Measurements from ENCODE around the gene SDF4. TPM values are rescaled to one million over a fixed set of nuclear protein-coding genes. Genes with fewer than 3 reads are reported as not detected.

SDF4 gene
- total and polyA plus RNA-seq, 2 experiments from 2014 or later: 45.0 to 62.6 TPM

DNA sequence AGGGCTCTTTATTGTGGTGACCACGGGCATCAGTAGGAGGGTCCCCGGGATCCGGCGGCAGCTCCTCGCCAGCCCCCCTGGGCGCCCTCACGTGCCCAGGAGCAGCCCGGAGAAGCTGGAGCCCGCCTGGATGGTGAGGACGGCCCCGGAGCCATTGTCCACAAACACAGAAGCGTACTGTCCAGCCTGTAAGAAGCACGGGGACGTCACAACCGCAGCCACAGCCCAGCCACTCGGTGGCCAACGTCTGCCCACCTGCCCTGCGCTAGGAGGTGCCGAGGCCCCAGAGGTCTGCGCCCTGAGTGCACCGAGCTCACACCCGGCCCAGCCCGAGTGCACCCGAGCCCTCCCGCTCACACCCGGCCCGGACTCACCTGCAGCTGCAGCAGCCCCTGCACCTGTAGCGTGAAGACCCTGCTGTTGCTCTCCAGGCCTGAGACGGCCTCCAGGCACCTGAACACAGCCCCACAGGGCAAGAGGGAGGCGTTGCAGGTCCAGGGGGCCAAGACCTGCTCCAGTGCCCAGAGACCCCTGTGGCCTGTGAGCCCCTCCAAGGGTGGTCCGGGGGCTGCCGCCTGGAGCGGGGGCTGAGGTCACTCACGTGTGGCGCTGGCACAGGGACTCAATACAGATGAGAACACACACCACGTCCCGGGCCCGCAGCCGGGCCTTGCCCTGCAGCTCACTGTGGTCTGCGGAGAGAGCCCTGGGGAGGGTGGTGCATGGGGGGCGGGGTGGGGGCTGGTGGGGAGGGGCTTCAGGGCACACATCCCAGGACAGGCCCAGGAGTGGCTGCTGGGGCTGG is 10.9 kb upstream of the SDF4 start:
- Histone ChIP-seq H3K27ac (ENCODE audit: low read depth) (no peak overlapping the region), H3K79me2 (replicated peaks; ENCODE audit: insufficient read depth) (no peaks in the 10 kb centered on the region), H3K36me3 (ENCODE audit: insufficient read depth) (no peaks in the 10 kb centered on the region), H3K9me2 (ENCODE audit: insufficient read depth) (no peaks in the 10 kb centered on the region), H2AFZ (no peak overlapping the region), H3F3A (replicated peaks; ENCODE audit: low read depth) (no peaks in the 10 kb centered on the region), H3K4me3 (no peak overlapping the region), H3K27me3 (ENCODE audit: insufficient read depth) (peaks cover 10% of the 10 kb centered on the region; the same call in 1 of the 2 replicates), H3K4me1 (ENCODE audit: insufficient read depth) (peaks cover 3% of the 10 kb centered on the region; the same call in 1 of the 2 replicates), H3K4me2 (no peak overlapping the region), H4K20me1 (replicated peaks; ENCODE audit: insufficient read depth) (no peaks in the 10 kb centered on the region)
- Mint-ChIP-seq H3K27me3 (ENCODE audit: insufficient read depth, low read depth, poor library complexity) (peaks cover 6% of the 10 kb centered on the region), H3K4me1 (no peaks in the 10 kb centered on the region), H3K4me3 (no peak overlapping the region), H3K9me3 (no peaks in the 10 kb centered on the region), H3K27ac (no peak overlapping the region), H3K36me3 (ENCODE audit: low read depth) (no peaks in the 10 kb centered on the region)
- ATAC-seq (no peak), DNase-seq (ENCODE audit: low spot score) (no peak)
- no peak for TF ChIP-seq CREB1 (CRISPR knock-in tag; IDR thresholded peaks at IDR 0.05; ENCODE audit: low read depth)
- no peak for TF ChIP-seq EZH2 (IDR thresholded peaks at IDR 0.05; ENCODE audit: low read depth, unreplicated experiment)
- TF ChIP-seq JUNB (IDR thresholded peaks at IDR 0.05; ENCODE audit: unreplicated experiment): no peak
- TF ChIP-seq, protein P1, sequence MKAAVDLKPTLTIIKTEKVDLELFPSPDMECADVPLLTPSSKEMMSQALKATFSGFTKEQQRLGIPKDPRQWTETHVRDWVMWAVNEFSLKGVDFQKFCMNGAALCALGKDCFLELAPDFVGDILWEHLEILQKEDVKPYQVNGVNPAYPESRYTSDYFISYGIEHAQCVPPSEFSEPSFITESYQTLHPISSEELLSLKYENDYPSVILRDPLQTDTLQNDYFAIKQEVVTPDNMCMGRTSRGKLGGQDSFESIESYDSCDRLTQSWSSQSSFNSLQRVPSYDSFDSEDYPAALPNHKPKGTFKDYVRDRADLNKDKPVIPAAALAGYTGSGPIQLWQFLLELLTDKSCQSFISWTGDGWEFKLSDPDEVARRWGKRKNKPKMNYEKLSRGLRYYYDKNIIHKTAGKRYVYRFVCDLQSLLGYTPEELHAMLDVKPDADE (IDR thresholded peaks at IDR 0.05): no peak
- TF ChIP-seq ZNF114 (CRISPR knock-in tag; IDR thresholded peaks at IDR 0.05): no peak
- no peak for TF ChIP-seq ZNF331 (CRISPR knock-in tag; IDR thresholded peaks at IDR 0.05; ENCODE audit: low read depth)
- no peak for TF ChIP-seq STAT1 (IDR thresholded peaks at IDR 0.05; ENCODE audit: unreplicated experiment)
- TF ChIP-seq, protein P2, sequence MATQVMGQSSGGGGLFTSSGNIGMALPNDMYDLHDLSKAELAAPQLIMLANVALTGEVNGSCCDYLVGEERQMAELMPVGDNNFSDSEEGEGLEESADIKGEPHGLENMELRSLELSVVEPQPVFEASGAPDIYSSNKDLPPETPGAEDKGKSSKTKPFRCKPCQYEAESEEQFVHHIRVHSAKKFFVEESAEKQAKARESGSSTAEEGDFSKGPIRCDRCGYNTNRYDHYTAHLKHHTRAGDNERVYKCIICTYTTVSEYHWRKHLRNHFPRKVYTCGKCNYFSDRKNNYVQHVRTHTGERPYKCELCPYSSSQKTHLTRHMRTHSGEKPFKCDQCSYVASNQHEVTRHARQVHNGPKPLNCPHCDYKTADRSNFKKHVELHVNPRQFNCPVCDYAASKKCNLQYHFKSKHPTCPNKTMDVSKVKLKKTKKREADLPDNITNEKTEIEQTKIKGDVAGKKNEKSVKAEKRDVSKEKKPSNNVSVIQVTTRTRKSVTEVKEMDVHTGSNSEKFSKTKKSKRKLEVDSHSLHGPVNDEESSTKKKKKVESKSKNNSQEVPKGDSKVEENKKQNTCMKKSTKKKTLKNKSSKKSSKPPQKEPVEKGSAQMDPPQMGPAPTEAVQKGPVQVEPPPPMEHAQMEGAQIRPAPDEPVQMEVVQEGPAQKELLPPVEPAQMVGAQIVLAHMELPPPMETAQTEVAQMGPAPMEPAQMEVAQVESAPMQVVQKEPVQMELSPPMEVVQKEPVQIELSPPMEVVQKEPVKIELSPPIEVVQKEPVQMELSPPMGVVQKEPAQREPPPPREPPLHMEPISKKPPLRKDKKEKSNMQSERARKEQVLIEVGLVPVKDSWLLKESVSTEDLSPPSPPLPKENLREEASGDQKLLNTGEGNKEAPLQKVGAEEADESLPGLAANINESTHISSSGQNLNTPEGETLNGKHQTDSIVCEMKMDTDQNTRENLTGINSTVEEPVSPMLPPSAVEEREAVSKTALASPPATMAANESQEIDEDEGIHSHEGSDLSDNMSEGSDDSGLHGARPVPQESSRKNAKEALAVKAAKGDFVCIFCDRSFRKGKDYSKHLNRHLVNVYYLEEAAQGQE (IDR thresholded peaks at IDR 0.05; ENCODE audit: unreplicated experiment): no peak
- no peak for TF ChIP-seq NANOG (IDR thresholded peaks at IDR 0.05; ENCODE audit: borderline replicate concordance)
- TF ChIP-seq, protein P3, sequence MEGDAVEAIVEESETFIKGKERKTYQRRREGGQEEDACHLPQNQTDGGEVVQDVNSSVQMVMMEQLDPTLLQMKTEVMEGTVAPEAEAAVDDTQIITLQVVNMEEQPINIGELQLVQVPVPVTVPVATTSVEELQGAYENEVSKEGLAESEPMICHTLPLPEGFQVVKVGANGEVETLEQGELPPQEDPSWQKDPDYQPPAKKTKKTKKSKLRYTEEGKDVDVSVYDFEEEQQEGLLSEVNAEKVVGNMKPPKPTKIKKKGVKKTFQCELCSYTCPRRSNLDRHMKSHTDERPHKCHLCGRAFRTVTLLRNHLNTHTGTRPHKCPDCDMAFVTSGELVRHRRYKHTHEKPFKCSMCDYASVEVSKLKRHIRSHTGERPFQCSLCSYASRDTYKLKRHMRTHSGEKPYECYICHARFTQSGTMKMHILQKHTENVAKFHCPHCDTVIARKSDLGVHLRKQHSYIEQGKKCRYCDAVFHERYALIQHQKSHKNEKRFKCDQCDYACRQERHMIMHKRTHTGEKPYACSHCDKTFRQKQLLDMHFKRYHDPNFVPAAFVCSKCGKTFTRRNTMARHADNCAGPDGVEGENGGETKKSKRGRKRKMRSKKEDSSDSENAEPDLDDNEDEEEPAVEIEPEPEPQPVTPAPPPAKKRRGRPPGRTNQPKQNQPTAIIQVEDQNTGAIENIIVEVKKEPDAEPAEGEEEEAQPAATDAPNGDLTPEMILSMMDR (conservative IDR thresholded peaks at IDR 0.05; ENCODE audit: low read depth in 2 of 2): no peak
- TF ChIP-seq EZH2phosphoT487 (IDR thresholded peaks at IDR 0.05; ENCODE audit: unreplicated experiment): no peak
- no peak for TF ChIP-seq POLR2AphosphoS5 (IDR thresholded peaks at IDR 0.05; ENCODE audit: low read depth)
